Kidney (tissue), 14 donors: ENCODE measurements around the gene EGFR. TPM values are rescaled to one million over a fixed set of nuclear protein-coding genes. Genes with fewer than 3 reads are reported as not detected.

ENCODE experiments used
- DNase-seq, 5 donors: peaks; one replicate each; pipeline ENCODE4 v3.0.0-alpha.2; 2013 to 2020
- FAIRE-seq: peaks from 2 replicates; lab custom pipeline; 2012; peaks lifted over from hg19 to GRCh38; lab: Jason Lieb, UNC
- H3K27ac ChIP-seq, 2 donors: one replicate each; pipeline ENCODE4 v1.7.0; 2013; ENCODE audit warnings: low read depth in 2 of 2, low read length in 2 of 2, inconsistent platforms in 1 of 2
- H3K27me3 ChIP-seq: one replicate; pipeline ENCODE4 v1.7.1; 2013; ENCODE audit warnings: low read length, inconsistent platforms; ENCODE audit not compliant: control insufficient read depth, insufficient read depth
- H3K36me3 ChIP-seq, 3 donors: one replicate each; pipeline versions ENCODE4 v1.7.0 to v1.7.1; 2013; ENCODE audit warnings: low read length in 3 of 3, control low read depth in 1 of 3, inconsistent platforms in 1 of 3; ENCODE audit not compliant: insufficient read depth in 3 of 3, control insufficient read depth in 2 of 3
- H3K4me1 ChIP-seq, 3 donors: one replicate each; pipeline versions ENCODE4 v1.7.0 to v1.7.1; 2013; ENCODE audit warnings: low read length in 3 of 3, inconsistent platforms in 1 of 3, low read depth in 1 of 3; ENCODE audit not compliant: control insufficient read depth in 2 of 3, insufficient read depth in 2 of 3
- H3K4me3 ChIP-seq, 3 donors: one replicate each; pipeline versions ENCODE4 v1.7.0 to v1.8.1; 2013; ENCODE audit warnings: low read length in 3 of 3, control low read depth in 1 of 3, inconsistent platforms in 1 of 3
- H3K9ac ChIP-seq, 3 donors: one replicate each; pipeline versions ENCODE4 v1.7.0 to v1.7.1; 2013; ENCODE audit warnings: low read length in 3 of 3, control low read depth in 1 of 3, inconsistent platforms in 1 of 3
- H3K9me3 ChIP-seq, 3 donors: one replicate each; pipeline versions ENCODE4 v1.7.0 to v1.7.1; 2013; ENCODE audit warnings: low read length in 3 of 3, control low read depth in 1 of 3, inconsistent platforms in 1 of 3; ENCODE audit not compliant: control insufficient read depth in 2 of 3, insufficient read depth in 1 of 3
- CTCF ChIP-seq: IDR thresholded peaks from 3 replicates; pipeline ENCODE4 v1.5.1; 2012; ENCODE audit warnings: mild to moderate bottlenecking, moderate library complexity, borderline replicate concordance; ENCODE audit not compliant: insufficient read depth; ENCODE audit errors: extremely low read depth
- intact Hi-C: fragments of 100-400 bp; cut with DNase I; formaldehyde crosslinking; loops from one replicate; pipeline ENCODE4 v1.11.1; 2022
- polyA plus RNA-seq: library from polyadenylated mRNA; stranded (reverse); fragments of 350-450 nt; fragmentation: Illumina TruSeq; extraction: RNeasy Lipid Tissue Mini Kit (QIAGEN cat#74804); gene quantifications from one replicate; pipeline ENCODE4 v1.2.3, GENCODE V29; 2014; ENCODE audit warnings: low read depth, low replicate concordance; ENCODE audit not compliant: insufficient read depth
- total RNA-seq: library from RNA; stranded (reverse); fragmentation: NEBNext Ultra II Directional; extraction: Animal tissue kit (Norgen Biotek cat#: 25700); gene quantifications from one replicate; pipeline ENCODE4 v1.2.1, GENCODE V29; 2021
- donor health status: control.
- donor health status: control.
- donor health status: control.
- donor health status: control.
- donor health status: control.
- donor health status: DM: yes; HTN: yes; CAD: no.
- donor health status: Normal renal cell carcinoma (clear cell type).

EGFR gene
- total and polyA plus RNA-seq, 2 donors from 2014 or later, result 5.9 to 61.3 TPM

- TF ChIP-seq CTCF, result no peak
- no peaks in the 10 kb centered on the region for H3K9me3 ChIP-seq
- no peak overlapping the region for H3K9ac ChIP-seq
- H3K4me3 ChIP-seq, result no peak overlapping the region
- FAIRE-seq, result no peak
- H3K4me1 ChIP-seq, result peaks cover 0 to 45% (median 22%) of the 10 kb centered on the region in 3 donors
- H3K27ac ChIP-seq, result no peak overlapping the region
- intact Hi-C loops, result no loop called here
- no peaks in the 10 kb centered on the region for H3K27me3 ChIP-seq
- peak in 1 of 5 donors; percentile 16 for DNase-seq
- H3K36me3 ChIP-seq, result no peaks in the 10 kb centered on the region
Measured at GRCh38 chr7:55072251-55072650, 53.4 kb downstream of the EGFR start.

- intact Hi-C loops, result no loop called here
- Histone ChIP-seq H3K4me1 (peaks cover 0 to 45% (median 19%) of the 10 kb centered on the region in 3 donors), H3K27me3 (no peaks in the 10 kb centered on the region), H3K27ac (no peak overlapping the region), H3K9ac (no peak overlapping the region), H3K9me3 (no peaks in the 10 kb centered on the region), H3K36me3 (no peaks in the 10 kb centered on the region), H3K4me3 (no peak overlapping the region)
- FAIRE-seq, result no peak
- no peak for TF ChIP-seq CTCF
- no peak for DNase-seq
Measured at GRCh38 chr7:55073051-55073511, 54.3 kb downstream of the EGFR start.

- DNase-seq, result peak in 3 of 5 donors; percentile 49 to 89 (median 55)
- no peak for TF ChIP-seq CTCF
- FAIRE-seq, result no peak
- Histone ChIP-seq H3K27ac (peak overlapping the region; percentile 56 to 62), H3K9me3 (no peaks in the 10 kb centered on the region), H3K9ac (peak overlapping the region in 1 of 3 donors; percentile 36), H3K27me3 (no peaks in the 10 kb centered on the region), H3K4me1 (peaks cover 0 to 41% (median 22%) of the 10 kb centered on the region in 3 donors), H3K4me3 (peak overlapping the region in 2 of 3 donors; percentile 12 to 41), H3K36me3 (no peaks in the 10 kb centered on the region)
- intact Hi-C loops, result no loop called here
Measured at GRCh38 chr7:55073976-55074528, 55.2 kb downstream of the EGFR start.
